ACC112 (cell line): ENCODE measurements around the gene CALN1.
"Not testable (repeated sequence)": the region's sequence is repeated elsewhere in the genome, so short reads cannot be mapped to it uniquely, and the experiment has no call there.

Experiments
- H2AFZ ChIP-seq: fragments of 200-600 bp; sonication (generic); one replicate; pipeline ENCODE4 v1.6.0; 2017; ENCODE audit warnings: antibody characterized with exemption, low read length; ENCODE audit not compliant: unreplicated experiment
- H3K27ac ChIP-seq: fragments of 200-600 bp; sonication (generic); 2 replicates; pipeline ENCODE4 v1.5.1; 2014; ENCODE audit warnings: low read depth, mild to moderate bottlenecking, antibody characterized with exemption, low read length, moderate library complexity
- H3K27me3 ChIP-seq: fragments of 200-600 bp; sonication (generic); 2 replicates; pipeline ENCODE4 v1.6.1; 2014; ENCODE audit warnings: mild to moderate bottlenecking, antibody characterized with exemption, low read length, moderate library complexity, mixed read lengths; ENCODE audit not compliant: insufficient read depth
- H3K36me3 ChIP-seq: fragments of 200-600 bp; sonication (generic); 2 replicates; pipeline ENCODE4 v1.6.1; 2016; ENCODE audit warnings: mild to moderate bottlenecking, antibody characterized with exemption, low read length, moderate library complexity, mixed read lengths; ENCODE audit not compliant: insufficient read depth
- H3K4me1 ChIP-seq: fragments of 200-600 bp; sonication (generic); one replicate; pipeline ENCODE4 v1.6.1; 2016; ENCODE audit warnings: low read length, mixed read lengths; ENCODE audit not compliant: insufficient read depth, unreplicated experiment, control insufficient read depth
- H3K4me3 ChIP-seq: fragments of 200-600 bp; sonication (generic); 2 replicates; pipeline ENCODE4 v1.5.1; 2014; ENCODE audit warnings: mild to moderate bottlenecking, low read depth, low read length
- H3K79me2 ChIP-seq: fragments of 200-600 bp; sonication (generic); one replicate; pipeline ENCODE4 v1.6.0; 2016; ENCODE audit warnings: low read length; ENCODE audit not compliant: control insufficient read depth, unreplicated experiment, insufficient read depth

Gene CALN1

DNA sequence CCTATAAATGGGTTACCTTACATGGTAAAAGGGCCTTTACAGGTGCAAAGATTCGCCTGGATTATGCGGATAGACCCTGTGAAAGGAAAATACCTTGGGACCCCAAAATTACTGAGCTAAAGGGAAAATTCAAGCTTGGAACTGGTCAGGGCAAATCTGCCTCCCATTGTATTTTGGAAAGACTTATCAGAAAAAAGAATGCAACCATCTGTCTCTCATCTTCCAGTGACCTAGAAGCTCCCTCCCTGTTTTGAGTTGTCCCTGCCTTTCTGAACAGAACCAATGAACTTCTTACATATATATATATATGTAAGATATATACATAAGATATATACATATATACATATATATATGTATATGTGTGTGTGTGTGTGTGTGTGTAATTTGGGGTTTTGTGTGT, 583.8 kb downstream of the CALN1 start:
- H3K4me3 ChIP-seq: no peak overlapping the region
- H3K4me1 ChIP-seq: no peaks in the 10 kb centered on the region
- H3K36me3 ChIP-seq: no peaks in the 10 kb centered on the region
- H3K27me3 ChIP-seq: no peaks in the 10 kb centered on the region
- H3K27ac ChIP-seq: no peak overlapping the region
- no peak overlapping the region for H2AFZ ChIP-seq
- no peaks in the 10 kb centered on the region for H3K79me2 ChIP-seq

DNA sequence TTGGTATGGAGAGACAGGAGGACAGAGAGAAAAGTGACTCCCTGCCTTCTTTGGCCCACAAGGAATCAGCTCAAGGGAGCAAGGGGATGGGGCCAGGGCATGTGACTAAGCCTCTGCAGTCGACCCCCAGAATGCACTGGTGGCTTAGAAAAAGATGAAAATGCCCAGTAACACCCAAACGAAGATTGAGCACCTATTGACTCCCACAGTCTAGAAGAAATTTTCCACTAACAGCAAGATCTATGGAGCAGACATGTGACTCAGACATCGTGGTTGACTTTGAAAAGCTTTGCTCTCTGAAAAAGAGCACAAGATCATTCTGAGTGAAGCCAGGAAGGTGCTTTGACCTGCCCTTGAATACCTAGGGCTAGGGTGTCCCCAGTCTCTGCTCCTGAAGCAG, 586.0 kb downstream of the CALN1 start:
- Histone ChIP-seq H3K4me3 (no peak overlapping the region), H2AFZ (no peak overlapping the region), H3K27me3 (no peaks in the 10 kb centered on the region), H3K27ac (no peak overlapping the region), H3K79me2 (no peaks in the 10 kb centered on the region), H3K4me1 (no peaks in the 10 kb centered on the region), H3K36me3 (no peaks in the 10 kb centered on the region)

DNA sequence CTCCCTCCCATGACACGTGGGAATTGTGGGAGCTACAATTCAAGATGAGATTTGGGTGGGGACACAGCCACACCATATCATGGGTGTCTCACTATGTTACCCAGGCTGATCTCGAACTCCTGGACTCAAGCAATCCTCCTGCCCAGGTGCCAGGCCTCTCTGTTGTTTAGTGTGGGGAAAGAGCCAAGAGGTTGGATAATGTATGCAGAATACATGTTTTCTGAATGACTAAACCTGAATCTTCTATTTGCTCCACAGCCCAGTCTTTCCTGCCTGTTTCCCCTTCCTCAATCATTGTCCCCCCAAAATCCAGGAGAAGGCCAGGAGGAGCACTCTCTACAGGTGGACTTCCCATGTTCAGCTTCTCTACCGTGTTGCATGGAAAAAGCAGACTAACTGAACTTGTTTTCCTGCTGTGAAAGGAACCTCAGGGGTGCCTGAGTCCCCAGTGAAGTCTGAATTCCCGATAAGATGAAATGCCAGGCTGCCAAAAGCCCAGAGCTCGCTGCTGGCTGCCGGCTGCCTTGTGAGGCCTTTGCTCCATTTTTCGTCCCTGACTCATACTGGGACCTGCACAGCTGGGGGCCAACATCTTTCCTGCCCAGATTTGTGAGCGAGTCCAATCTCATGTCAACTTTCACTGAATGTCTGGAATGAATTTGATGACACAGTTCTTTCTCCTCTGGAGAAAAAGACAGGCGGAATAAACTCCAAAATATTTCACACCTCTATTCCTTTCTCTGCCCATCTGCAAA, 588.0 kb downstream of the CALN1 start:
- H3K27me3 ChIP-seq: no peaks in the 10 kb centered on the region
- no peaks in the 10 kb centered on the region for H3K79me2 ChIP-seq
- no peaks in the 10 kb centered on the region for H3K4me1 ChIP-seq
- H3K27ac ChIP-seq: no peak overlapping the region
- H2AFZ ChIP-seq: no peak overlapping the region
- no peak overlapping the region for H3K4me3 ChIP-seq
- no peaks in the 10 kb centered on the region for H3K36me3 ChIP-seq

DNA sequence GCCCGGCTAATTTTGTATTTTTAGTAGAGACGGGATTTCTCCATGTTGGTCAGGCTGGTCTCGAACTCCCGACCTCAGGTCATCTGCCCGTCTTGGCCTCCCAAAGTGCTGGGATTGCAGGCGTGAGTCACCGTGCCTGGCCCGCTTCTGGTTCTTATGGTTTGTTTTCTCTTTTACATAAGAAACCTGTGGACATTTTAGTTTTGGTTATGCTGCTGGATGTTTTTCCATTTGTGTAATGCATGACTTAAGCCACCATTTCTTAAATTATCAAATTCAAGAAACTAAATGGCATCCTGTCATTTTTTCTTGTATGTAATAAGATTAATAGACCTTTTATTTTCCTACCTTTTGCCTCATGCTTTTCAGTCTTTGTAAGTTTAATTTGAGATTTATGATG, 589.7 kb downstream of the CALN1 start:
- not testable (repeated sequence) for H3K4me3 ChIP-seq, H3K4me1 ChIP-seq, H3K27me3 ChIP-seq, H3K27ac ChIP-seq, H3K36me3 ChIP-seq, H2AFZ ChIP-seq, H3K79me2 ChIP-seq

DNA sequence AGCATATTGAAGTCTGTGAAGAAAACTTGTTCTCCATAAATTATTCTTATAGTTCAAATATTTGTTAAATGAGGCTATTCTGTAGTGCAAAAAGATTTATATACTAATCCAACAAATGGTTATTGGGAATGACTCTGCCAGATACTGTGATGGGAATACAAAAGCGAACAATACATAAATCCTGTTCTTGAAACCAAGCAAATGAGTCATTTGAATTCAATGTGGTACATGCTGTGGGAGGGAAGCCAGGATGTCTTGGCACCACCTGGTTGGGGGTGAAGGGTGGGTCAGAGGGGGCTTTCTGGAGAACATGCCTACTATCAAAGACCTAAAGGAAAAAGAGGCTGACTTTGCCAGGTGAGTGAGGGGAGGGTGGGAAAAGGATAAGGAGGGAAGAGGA, 594.2 kb downstream of the CALN1 start:
- H2AFZ ChIP-seq: no peak overlapping the region

DNA sequence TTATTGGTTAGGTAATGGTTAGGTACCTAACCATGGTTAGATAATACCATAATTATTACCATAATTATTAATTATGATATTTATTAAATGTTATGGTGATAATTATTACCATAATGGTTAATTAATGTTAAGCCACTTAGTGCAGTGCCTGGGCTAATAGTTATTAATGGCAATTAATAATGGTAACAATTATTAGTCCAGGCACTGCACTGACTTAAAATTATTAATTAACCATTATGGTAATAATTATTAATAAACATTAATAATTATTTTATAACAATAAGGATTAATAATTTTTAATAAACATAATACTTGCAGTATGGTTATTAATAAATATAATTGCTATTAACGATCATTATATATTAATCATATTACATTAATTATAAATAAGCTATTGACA, 604.0 kb downstream of the CALN1 start:
- Histone ChIP-seq H3K36me3 (no peaks in the 10 kb centered on the region), H2AFZ (no peak overlapping the region), H3K4me3 (no peak overlapping the region), H3K27me3 (no peaks in the 10 kb centered on the region), H3K79me2 (no peaks in the 10 kb centered on the region), H3K27ac (no peak overlapping the region), H3K4me1 (no peaks in the 10 kb centered on the region)

More for the DNA sequence above, 594.2 kb downstream of the CALN1 start:
- Histone ChIP-seq H3K36me3 (no peaks in the 10 kb centered on the region), H3K27ac (no peak overlapping the region), H3K4me1 (no peaks in the 10 kb centered on the region), H3K4me3 (no peak overlapping the region), H3K79me2 (no peaks in the 10 kb centered on the region), H3K27me3 (no peaks in the 10 kb centered on the region)

DNA sequence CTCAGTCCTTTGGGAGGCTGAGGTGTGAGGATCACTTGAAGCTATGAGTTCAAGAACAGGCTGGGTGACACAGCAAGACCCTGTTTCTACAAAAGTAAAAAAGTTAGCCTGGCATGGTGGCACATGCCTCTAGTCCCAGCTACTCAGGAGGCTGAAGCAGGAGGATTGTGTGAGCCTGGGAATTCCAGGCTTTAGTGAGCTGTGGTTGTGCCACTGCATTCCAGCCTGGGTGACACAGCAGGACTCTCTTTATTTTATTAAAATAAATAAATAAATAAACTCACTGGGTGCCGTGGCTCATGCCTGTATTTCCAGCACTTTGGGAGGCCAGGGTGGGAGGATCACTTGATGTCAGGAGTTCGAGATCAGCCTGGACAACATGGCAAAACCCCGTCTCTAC, 607.9 kb downstream of the CALN1 start:
- Histone ChIP-seq H3K4me3 (no peak overlapping the region), H3K4me1 (no peaks in the 10 kb centered on the region), H3K36me3 (no peaks in the 10 kb centered on the region), H3K27me3 (no peaks in the 10 kb centered on the region), H2AFZ (no peak overlapping the region), H3K79me2 (no peaks in the 10 kb centered on the region), H3K27ac (no peak overlapping the region)

DNA sequence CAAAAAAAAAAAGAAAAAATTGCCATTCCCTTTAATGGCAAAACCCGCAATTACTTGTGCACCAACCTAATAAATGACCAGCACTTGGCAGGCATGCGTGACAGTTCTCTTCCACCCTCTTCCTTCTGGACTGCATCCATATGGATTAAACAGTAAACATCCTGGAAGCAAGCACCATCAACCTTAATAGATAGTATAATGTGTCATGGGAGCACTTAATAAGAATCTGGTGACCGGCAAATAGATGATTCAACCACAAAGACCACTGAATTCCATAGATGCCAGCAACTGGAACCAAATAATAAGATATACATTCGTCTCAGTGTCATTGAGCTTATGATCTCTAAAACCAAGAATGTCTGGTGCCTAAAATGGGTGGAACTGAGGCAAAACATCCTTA, 610.2 kb downstream of the CALN1 start:
- Histone ChIP-seq H3K4me1 (no peaks in the 10 kb centered on the region), H3K27ac (no peak overlapping the region), H3K79me2 (no peaks in the 10 kb centered on the region), H2AFZ (no peak overlapping the region), H3K4me3 (no peak overlapping the region), H3K27me3 (no peaks in the 10 kb centered on the region), H3K36me3 (no peaks in the 10 kb centered on the region)

DNA sequence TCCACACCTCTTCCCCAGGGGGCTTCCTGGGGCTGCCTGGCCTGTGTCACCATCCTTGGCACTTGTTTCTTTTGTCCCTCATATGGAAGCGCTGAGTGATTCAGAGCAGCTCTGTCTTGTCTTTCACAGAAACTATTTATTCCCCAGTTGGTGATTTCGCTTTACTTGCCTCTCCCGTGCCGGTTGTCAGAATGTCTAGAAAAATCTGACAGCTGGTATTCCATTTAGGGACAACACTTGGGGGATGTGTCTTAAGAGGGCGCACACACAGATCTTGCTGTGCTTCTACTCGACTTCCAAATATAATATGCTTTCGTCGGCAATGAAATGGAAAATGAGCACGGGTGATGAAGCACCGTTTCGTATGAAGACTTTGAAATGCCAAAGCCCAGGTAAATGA, 611.8 kb downstream of the CALN1 start:
- no peak overlapping the region for H2AFZ ChIP-seq
- H3K27me3 ChIP-seq: no peaks in the 10 kb centered on the region
- H3K36me3 ChIP-seq: no peaks in the 10 kb centered on the region
- H3K4me3 ChIP-seq: no peak overlapping the region
- no peak overlapping the region for H3K27ac ChIP-seq
- H3K79me2 ChIP-seq: no peaks in the 10 kb centered on the region
- no peaks in the 10 kb centered on the region for H3K4me1 ChIP-seq

DNA sequence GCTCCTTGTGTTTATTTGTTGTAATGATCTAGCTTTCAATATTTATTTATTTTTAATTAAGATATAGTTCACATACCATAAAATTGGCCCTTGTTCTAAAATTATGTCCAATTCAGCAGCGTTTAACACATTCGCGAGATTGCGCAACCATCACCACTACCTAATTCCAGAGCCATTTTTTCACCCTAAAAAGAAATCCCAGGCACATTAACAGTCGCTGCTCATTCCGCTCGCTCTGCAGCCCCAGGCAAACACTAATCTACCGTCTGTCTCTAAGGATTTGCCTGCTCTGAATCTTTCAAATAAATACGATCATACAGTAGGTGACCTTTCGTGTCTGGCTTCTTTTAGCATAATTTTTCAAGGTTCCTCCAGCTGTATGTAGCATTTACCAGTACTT, 616.7 kb downstream of the CALN1 start:
- no peaks in the 10 kb centered on the region for H3K36me3 ChIP-seq
- H3K27me3 ChIP-seq: no peaks in the 10 kb centered on the region
- no peaks in the 10 kb centered on the region for H3K4me1 ChIP-seq
- no peak overlapping the region for H3K4me3 ChIP-seq
- H3K79me2 ChIP-seq: no peaks in the 10 kb centered on the region
- no peak overlapping the region for H2AFZ ChIP-seq
- no peak overlapping the region for H3K27ac ChIP-seq

DNA sequence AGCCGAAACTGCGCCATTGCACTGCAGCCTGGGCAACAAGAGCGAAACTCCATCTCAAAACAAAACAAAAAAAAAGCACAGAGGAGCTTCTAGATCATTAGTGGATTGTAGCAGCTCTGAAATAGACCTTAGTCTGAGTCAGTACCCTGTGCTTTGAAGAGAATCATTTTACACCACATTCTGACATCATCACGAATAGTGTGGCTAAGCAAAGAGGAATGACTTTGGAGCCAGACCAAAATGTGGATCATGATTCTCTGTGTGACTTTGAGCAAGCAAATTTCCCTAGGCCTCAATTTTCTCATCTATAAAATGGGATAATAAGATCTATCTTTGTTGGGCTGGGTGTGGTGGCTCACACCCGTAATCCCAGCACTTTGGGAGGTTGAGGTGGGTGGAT, 618.9 kb downstream of the CALN1 start:
- H3K27ac ChIP-seq: no peak overlapping the region
- H3K27me3 ChIP-seq: no peaks in the 10 kb centered on the region
- no peaks in the 10 kb centered on the region for H3K4me1 ChIP-seq
- no peak overlapping the region for H2AFZ ChIP-seq
- no peaks in the 10 kb centered on the region for H3K36me3 ChIP-seq
- H3K79me2 ChIP-seq: no peaks in the 10 kb centered on the region
- no peak overlapping the region for H3K4me3 ChIP-seq
